ENCODE results near the gene EPS8L3.
"Not testable (repeated sequence)": the region's sequence is repeated elsewhere in the genome, so short reads cannot be mapped to it uniquely, and the experiment has no call there.

The EPS8L3 gene

GRCh38 chr1:109757936-109758786 is 5.6 kb downstream of the EPS8L3 start:
- no peaks in the 10 kb centered on the region for H3K9me3 ChIP-seq (ENCODE audit: control insufficient read depth in 2 of 2, low read length in 2 of 2)
- H3K4me3 ChIP-seq (ENCODE audit: low read length in 2 of 2), result no peak overlapping the region
- no peaks in the 10 kb centered on the region for H3K27me3 ChIP-seq (ENCODE audit: control insufficient read depth in 2 of 2, insufficient read depth in 2 of 2, low read length in 2 of 2)
- H3K27ac ChIP-seq (ENCODE audit: low read depth in 2 of 2, low read length in 2 of 2), result no peak overlapping the region
- peaks cover 14 to 20% of the 10 kb centered on the region in 2 donors for H3K4me1 ChIP-seq (ENCODE audit: control insufficient read depth in 2 of 2, insufficient read depth in 2 of 2, low read length in 2 of 2)
- H3K36me3 ChIP-seq (ENCODE audit: control insufficient read depth in 2 of 2, insufficient read depth in 2 of 2, low read length in 2 of 2), result peaks cover 42 to 70% of the 10 kb centered on the region in 2 donors
- no peak overlapping the region for H3K9ac ChIP-seq (ENCODE audit: low read depth in 1 of 2, low read length in 2 of 2)

- peaks cover 5 to 15% of the 10 kb centered on the region in 2 donors for H3K4me1 ChIP-seq (ENCODE audit: control insufficient read depth in 2 of 2, insufficient read depth in 2 of 2, low read length in 2 of 2)
- no peaks in the 10 kb centered on the region for H3K9me3 ChIP-seq (ENCODE audit: control insufficient read depth in 2 of 2, low read length in 2 of 2)
- no peak overlapping the region for H3K9ac ChIP-seq (ENCODE audit: low read depth in 1 of 2, low read length in 2 of 2)
- H3K36me3 ChIP-seq (ENCODE audit: control insufficient read depth in 2 of 2, insufficient read depth in 2 of 2, low read length in 2 of 2), result peaks cover 54 to 75% of the 10 kb centered on the region in 2 donors
- no peaks in the 10 kb centered on the region for H3K27me3 ChIP-seq (ENCODE audit: control insufficient read depth in 2 of 2, insufficient read depth in 2 of 2, low read length in 2 of 2)
- H3K4me3 ChIP-seq (ENCODE audit: low read length in 2 of 2), result no peak overlapping the region
- no peak overlapping the region for H3K27ac ChIP-seq (ENCODE audit: low read depth in 2 of 2, low read length in 2 of 2)
Observed at GRCh38 chr1:109756848-109757521, 6.7 kb downstream of the EPS8L3 start.

GRCh38 chr1:109756325-109756724 is 7.4 kb downstream of the EPS8L3 start:
- H3K27ac ChIP-seq (ENCODE audit: low read depth in 2 of 2, low read length in 2 of 2); H3K4me1 ChIP-seq (ENCODE audit: control insufficient read depth in 2 of 2, insufficient read depth in 2 of 2, low read length in 2 of 2); H3K27me3 ChIP-seq (ENCODE audit: control insufficient read depth in 2 of 2, insufficient read depth in 2 of 2, low read length in 2 of 2); H3K9ac ChIP-seq (ENCODE audit: low read depth in 1 of 2, low read length in 2 of 2); H3K4me3 ChIP-seq (ENCODE audit: low read length in 2 of 2); H3K9me3 ChIP-seq (ENCODE audit: control insufficient read depth in 2 of 2, low read length in 2 of 2): not testable (repeated sequence)
- peaks cover 60 to 77% of the 10 kb centered on the region in 2 donors for H3K36me3 ChIP-seq (ENCODE audit: control insufficient read depth in 2 of 2, insufficient read depth in 2 of 2, low read length in 2 of 2)

GRCh38 chr1:109754738-109755137 is 9.0 kb downstream of the EPS8L3 start:
- H3K9ac ChIP-seq (ENCODE audit: low read depth in 1 of 2, low read length in 2 of 2), result no peak overlapping the region
- peaks cover 68 to 79% of the 10 kb centered on the region in 2 donors for H3K36me3 ChIP-seq (ENCODE audit: control insufficient read depth in 2 of 2, insufficient read depth in 2 of 2, low read length in 2 of 2)
- H3K4me3 ChIP-seq (ENCODE audit: low read length in 2 of 2), result no peak overlapping the region
- H3K9me3 ChIP-seq (ENCODE audit: control insufficient read depth in 2 of 2, low read length in 2 of 2), result no peaks in the 10 kb centered on the region
- no peak overlapping the region for H3K27ac ChIP-seq (ENCODE audit: low read depth in 2 of 2, low read length in 2 of 2)
- no peaks in the 10 kb centered on the region for H3K4me1 ChIP-seq (ENCODE audit: control insufficient read depth in 2 of 2, insufficient read depth in 2 of 2, low read length in 2 of 2)
- H3K27me3 ChIP-seq (ENCODE audit: control insufficient read depth in 2 of 2, insufficient read depth in 2 of 2, low read length in 2 of 2), result no peaks in the 10 kb centered on the region

GRCh38 chr1:109751531-109752260 is 12.0 kb downstream of the EPS8L3 start:
- no peaks in the 10 kb centered on the region for H3K4me1 ChIP-seq (ENCODE audit: control insufficient read depth in 2 of 2, insufficient read depth in 2 of 2, low read length in 2 of 2)
- no peaks in the 10 kb centered on the region for H3K27me3 ChIP-seq (ENCODE audit: control insufficient read depth in 2 of 2, insufficient read depth in 2 of 2, low read length in 2 of 2)
- H3K4me3 ChIP-seq (ENCODE audit: low read length in 2 of 2), result no peak overlapping the region
- no peak overlapping the region for H3K9ac ChIP-seq (ENCODE audit: low read depth in 1 of 2, low read length in 2 of 2)
- no peak overlapping the region for H3K27ac ChIP-seq (ENCODE audit: low read depth in 2 of 2, low read length in 2 of 2)
- peaks cover 46 to 57% of the 10 kb centered on the region in 2 donors for H3K36me3 ChIP-seq (ENCODE audit: control insufficient read depth in 2 of 2, insufficient read depth in 2 of 2, low read length in 2 of 2)
- H3K9me3 ChIP-seq (ENCODE audit: control insufficient read depth in 2 of 2, low read length in 2 of 2), result no peaks in the 10 kb centered on the region

- Histone ChIP-seq H3K36me3 (ENCODE audit: control insufficient read depth in 2 of 2, insufficient read depth in 2 of 2, low read length in 2 of 2) (peaks cover 44 to 53% of the 10 kb centered on the region in 2 donors), H3K4me1 (ENCODE audit: control insufficient read depth in 2 of 2, insufficient read depth in 2 of 2, low read length in 2 of 2) (no peaks in the 10 kb centered on the region), H3K4me3 (ENCODE audit: low read length in 2 of 2) (no peak overlapping the region), H3K27me3 (ENCODE audit: control insufficient read depth in 2 of 2, insufficient read depth in 2 of 2, low read length in 2 of 2) (no peaks in the 10 kb centered on the region), H3K27ac (ENCODE audit: low read depth in 2 of 2, low read length in 2 of 2) (no peak overlapping the region), H3K9ac (ENCODE audit: low read depth in 1 of 2, low read length in 2 of 2) (no peak overlapping the region), H3K9me3 (ENCODE audit: control insufficient read depth in 2 of 2, low read length in 2 of 2) (no peaks in the 10 kb centered on the region)
Observed at GRCh38 chr1:109750920-109751319, 12.8 kb downstream of the EPS8L3 start.

- H3K36me3 ChIP-seq (ENCODE audit: control insufficient read depth in 2 of 2, insufficient read depth in 2 of 2, low read length in 2 of 2), result peaks cover 42 to 48% of the 10 kb centered on the region in 2 donors
- no peak overlapping the region for H3K4me3 ChIP-seq (ENCODE audit: low read length in 2 of 2)
- no peaks in the 10 kb centered on the region for H3K27me3 ChIP-seq (ENCODE audit: control insufficient read depth in 2 of 2, insufficient read depth in 2 of 2, low read length in 2 of 2)
- no peaks in the 10 kb centered on the region for H3K9me3 ChIP-seq (ENCODE audit: control insufficient read depth in 2 of 2, low read length in 2 of 2)
- no peak overlapping the region for H3K9ac ChIP-seq (ENCODE audit: low read depth in 1 of 2, low read length in 2 of 2)
- no peaks in the 10 kb centered on the region for H3K4me1 ChIP-seq (ENCODE audit: control insufficient read depth in 2 of 2, insufficient read depth in 2 of 2, low read length in 2 of 2)
- H3K27ac ChIP-seq (ENCODE audit: low read depth in 2 of 2, low read length in 2 of 2), result no peak overlapping the region
Observed at GRCh38 chr1:109750241-109750882, 13.4 kb downstream of the EPS8L3 start.

- no peak overlapping the region for H3K4me3 ChIP-seq (ENCODE audit: low read length in 2 of 2)
- H3K9me3 ChIP-seq (ENCODE audit: control insufficient read depth in 2 of 2, low read length in 2 of 2), result no peaks in the 10 kb centered on the region
- no peak overlapping the region for H3K9ac ChIP-seq (ENCODE audit: low read depth in 1 of 2, low read length in 2 of 2)
- H3K27ac ChIP-seq (ENCODE audit: low read depth in 2 of 2, low read length in 2 of 2), result no peak overlapping the region
- H3K36me3 ChIP-seq (ENCODE audit: control insufficient read depth in 2 of 2, insufficient read depth in 2 of 2, low read length in 2 of 2), result peaks cover 40 to 42% of the 10 kb centered on the region in 2 donors
- H3K27me3 ChIP-seq (ENCODE audit: control insufficient read depth in 2 of 2, insufficient read depth in 2 of 2, low read length in 2 of 2), result no peaks in the 10 kb centered on the region
- no peaks in the 10 kb centered on the region for H3K4me1 ChIP-seq (ENCODE audit: control insufficient read depth in 2 of 2, insufficient read depth in 2 of 2, low read length in 2 of 2)
Observed at GRCh38 chr1:109749221-109749620, 14.5 kb downstream of the EPS8L3 start.

GRCh38 chr1:109748311-109748710 is 15.4 kb downstream of the EPS8L3 start:
- H3K4me1 ChIP-seq (ENCODE audit: control insufficient read depth in 2 of 2, insufficient read depth in 2 of 2, low read length in 2 of 2); H3K4me3 ChIP-seq (ENCODE audit: low read length in 2 of 2); H3K27me3 ChIP-seq (ENCODE audit: control insufficient read depth in 2 of 2, insufficient read depth in 2 of 2, low read length in 2 of 2); H3K9me3 ChIP-seq (ENCODE audit: control insufficient read depth in 2 of 2, low read length in 2 of 2); H3K9ac ChIP-seq (ENCODE audit: low read depth in 1 of 2, low read length in 2 of 2); H3K27ac ChIP-seq (ENCODE audit: low read depth in 2 of 2, low read length in 2 of 2): not testable (repeated sequence)
- peaks cover 34 to 37% of the 10 kb centered on the region in 2 donors for H3K36me3 ChIP-seq (ENCODE audit: control insufficient read depth in 2 of 2, insufficient read depth in 2 of 2, low read length in 2 of 2)

Measured in mucosa of rectum (tissue), 2 donors.